ENCODE results near the gene GDPD2.

- TF ChIP-seq CTCF (IDR thresholded peaks at IDR 0.05) (no peak), POLR2AphosphoS5 (IDR thresholded peaks at IDR 0.05) (no peak), POLR2A (IDR thresholded peaks at IDR 0.05) (no peak)
These were observed 30.0 kb downstream of the GDPD2 start for GRCh38 chrX:70453024-70453618.

Data from breast epithelium (tissue), 3 donors.